ENCODE data around the gene OPRPN.

OPRPN gene

DNA sequence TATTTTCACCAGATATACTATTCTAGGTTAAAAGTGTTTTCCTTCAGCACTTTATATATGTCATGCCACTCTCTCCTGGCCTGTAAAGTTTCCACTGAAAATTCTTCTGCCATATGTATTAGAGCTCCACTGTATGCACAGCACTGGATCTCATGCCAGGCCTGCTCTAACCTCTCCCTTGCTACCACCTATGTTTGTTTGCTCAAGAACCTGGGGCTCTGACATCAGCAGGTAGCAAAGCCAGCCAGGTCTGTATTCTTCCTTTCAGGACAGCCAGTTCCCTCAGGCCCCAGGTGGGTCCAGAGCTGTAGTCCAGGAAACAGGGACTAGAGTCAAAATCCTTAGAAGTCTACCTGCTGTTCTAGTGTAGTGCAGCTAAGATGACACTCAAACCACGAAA lies 55.2 kb downstream of the OPRPN start:
- Histone ChIP-seq H3K4me3 (no peak overlapping the region), H3K27ac (no peak overlapping the region)
- TF ChIP-seq, protein P1, sequence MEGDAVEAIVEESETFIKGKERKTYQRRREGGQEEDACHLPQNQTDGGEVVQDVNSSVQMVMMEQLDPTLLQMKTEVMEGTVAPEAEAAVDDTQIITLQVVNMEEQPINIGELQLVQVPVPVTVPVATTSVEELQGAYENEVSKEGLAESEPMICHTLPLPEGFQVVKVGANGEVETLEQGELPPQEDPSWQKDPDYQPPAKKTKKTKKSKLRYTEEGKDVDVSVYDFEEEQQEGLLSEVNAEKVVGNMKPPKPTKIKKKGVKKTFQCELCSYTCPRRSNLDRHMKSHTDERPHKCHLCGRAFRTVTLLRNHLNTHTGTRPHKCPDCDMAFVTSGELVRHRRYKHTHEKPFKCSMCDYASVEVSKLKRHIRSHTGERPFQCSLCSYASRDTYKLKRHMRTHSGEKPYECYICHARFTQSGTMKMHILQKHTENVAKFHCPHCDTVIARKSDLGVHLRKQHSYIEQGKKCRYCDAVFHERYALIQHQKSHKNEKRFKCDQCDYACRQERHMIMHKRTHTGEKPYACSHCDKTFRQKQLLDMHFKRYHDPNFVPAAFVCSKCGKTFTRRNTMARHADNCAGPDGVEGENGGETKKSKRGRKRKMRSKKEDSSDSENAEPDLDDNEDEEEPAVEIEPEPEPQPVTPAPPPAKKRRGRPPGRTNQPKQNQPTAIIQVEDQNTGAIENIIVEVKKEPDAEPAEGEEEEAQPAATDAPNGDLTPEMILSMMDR (IDR thresholded peaks at IDR 0.05) = no peak
- no peak for DNase-seq (ENCODE audit: low spot score)

All from coronary artery (tissue), 2 donors.